ENCODE results near the gene ADA.
"Not testable (repeated sequence)": the region's sequence is repeated elsewhere in the genome, so short reads cannot be mapped to it uniquely, and the experiment has no call there.

Gene ADA

DNA sequence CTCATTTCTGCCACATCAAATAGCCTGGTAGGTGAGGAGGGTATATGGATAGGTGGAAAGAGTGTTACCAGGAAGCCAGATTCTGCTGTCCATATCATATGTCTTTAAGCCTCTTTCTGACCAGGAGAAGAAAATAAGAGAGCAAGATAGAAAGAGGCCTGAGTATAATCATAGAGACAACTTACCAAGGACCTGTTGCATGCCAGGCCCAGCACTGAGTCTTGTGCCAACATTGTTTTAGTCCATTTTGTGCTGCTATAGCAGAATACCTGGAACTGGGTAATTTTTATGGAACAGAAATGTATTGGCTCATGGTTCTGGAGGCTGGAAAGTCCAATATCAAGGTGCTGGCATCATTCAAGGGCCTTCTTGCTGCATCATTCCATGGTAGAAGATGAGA lies 7.3 kb upstream of the ADA start:
- no peaks in the 10 kb centered on the region for H3K36me3 Mint-ChIP-seq (ENCODE audit: low read depth)
- H3K4me1 Mint-ChIP-seq (ENCODE audit: low read depth) = peaks cover 2% of the 10 kb centered on the region
- no peaks in the 10 kb centered on the region for H3K9me3 Mint-ChIP-seq
- no peaks in the 10 kb centered on the region for H3K27me3 Mint-ChIP-seq
- H3K4me3 Mint-ChIP-seq = no peak overlapping the region
- DNase-seq = no peak
- H3K27ac Mint-ChIP-seq = no peak overlapping the region

DNA sequence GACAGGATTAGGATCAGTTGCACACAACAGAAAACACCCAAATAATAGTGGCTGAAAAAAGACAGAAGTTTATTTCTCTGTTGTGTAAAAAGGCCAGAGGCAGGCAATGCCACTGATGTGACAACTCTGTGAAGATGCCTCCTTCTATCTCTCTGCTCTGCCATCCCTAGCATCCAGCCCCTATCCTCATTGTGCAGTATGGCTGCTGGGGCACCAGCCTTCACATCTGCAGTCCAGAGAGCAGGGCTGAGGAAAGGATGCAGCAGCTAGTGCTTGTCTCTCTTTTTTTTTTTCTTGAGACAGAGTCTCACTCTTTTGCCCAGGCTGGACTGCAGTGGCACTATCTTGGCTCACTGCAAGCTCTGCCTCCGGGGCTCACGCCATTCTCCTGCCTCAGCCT lies 6.4 kb upstream of the ADA start:
- Mint-ChIP-seq H3K27me3 (no peaks in the 10 kb centered on the region), H3K27ac (no peak overlapping the region), H3K4me1 (ENCODE audit: low read depth) (peaks cover 7% of the 10 kb centered on the region), H3K4me3 (no peak overlapping the region), H3K9me3 (no peaks in the 10 kb centered on the region), H3K36me3 (ENCODE audit: low read depth) (no peaks in the 10 kb centered on the region)
- DNase-seq = no peak

DNA sequence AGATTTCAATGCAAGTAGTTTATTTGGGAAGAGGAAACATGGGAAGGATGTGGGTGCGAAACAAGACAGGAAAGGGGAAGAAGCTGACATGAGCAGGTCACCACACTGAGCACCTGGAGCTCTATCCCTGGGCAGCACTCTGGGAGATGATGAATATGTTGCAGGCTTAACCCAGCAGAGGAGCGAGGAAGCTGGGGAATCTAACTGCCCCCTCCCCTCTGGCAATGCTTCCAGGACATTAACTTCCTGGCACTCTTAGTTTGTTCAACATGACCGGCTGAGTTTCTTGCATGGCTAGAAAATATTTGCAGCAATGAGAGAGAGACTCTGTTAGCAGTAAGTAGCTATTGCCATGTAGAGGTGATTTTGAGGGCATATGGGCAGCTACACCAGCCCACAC lies 4.9 kb upstream of the ADA start:
- Mint-ChIP-seq H3K9me3 (no peaks in the 10 kb centered on the region), H3K4me3 (no peak overlapping the region), H3K36me3 (ENCODE audit: low read depth) (no peaks in the 10 kb centered on the region), H3K4me1 (ENCODE audit: low read depth) (peaks cover 11% of the 10 kb centered on the region), H3K27ac (no peak overlapping the region), H3K27me3 (no peaks in the 10 kb centered on the region)
- DNase-seq = no peak

DNA sequence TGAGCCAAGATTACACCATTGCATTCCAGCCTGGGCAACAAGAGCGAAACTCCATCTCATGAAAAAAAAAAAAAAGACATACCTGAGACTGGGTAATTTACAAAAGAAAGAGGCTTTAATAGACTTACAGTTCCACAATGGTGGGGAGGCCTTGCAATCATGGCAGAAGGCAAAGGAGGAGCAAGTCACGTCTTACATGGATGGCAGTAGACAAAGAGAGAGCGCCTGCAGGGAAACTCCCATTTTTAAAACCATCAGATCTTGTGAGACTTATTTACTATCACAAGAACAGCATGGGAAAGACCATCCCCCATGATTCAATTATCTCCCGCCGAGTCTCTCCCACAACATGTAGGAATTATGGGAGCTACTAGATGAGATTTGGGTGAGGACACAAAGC lies 2.7 kb upstream of the ADA start:
- peaks cover 26% of the 10 kb centered on the region for H3K4me1 Mint-ChIP-seq (ENCODE audit: low read depth)
- H3K9me3 Mint-ChIP-seq; H3K27ac Mint-ChIP-seq; DNase-seq; H3K4me3 Mint-ChIP-seq; H3K36me3 Mint-ChIP-seq (ENCODE audit: low read depth); H3K27me3 Mint-ChIP-seq: not testable (repeated sequence)

DNA sequence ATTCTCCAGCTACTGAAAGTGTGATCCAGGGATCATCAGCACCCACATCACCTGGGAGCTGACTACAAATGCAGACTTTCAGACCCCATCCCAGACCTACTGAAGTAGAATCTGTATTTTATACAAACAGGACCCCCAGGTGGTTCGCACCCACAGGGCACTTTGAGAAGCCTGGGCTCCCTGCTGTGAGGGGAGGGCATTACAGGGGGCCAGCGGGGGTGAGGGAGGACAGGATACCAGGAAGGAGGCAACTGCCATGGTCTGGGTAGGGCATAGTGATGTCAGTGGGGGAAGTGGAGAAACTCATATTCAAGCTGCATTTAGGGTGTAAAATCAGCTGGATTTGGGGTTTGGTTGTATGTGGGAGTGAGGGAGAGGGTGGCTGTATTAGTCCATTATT lies 2.0 kb upstream of the ADA start:
- Mint-ChIP-seq H3K27me3 (no peaks in the 10 kb centered on the region), H3K27ac (no peak overlapping the region), H3K9me3 (no peaks in the 10 kb centered on the region), H3K4me3 (peak overlapping the region; percentile 42), H3K4me1 (ENCODE audit: low read depth) (peaks cover 32% of the 10 kb centered on the region), H3K36me3 (ENCODE audit: low read depth) (peaks cover 2% of the 10 kb centered on the region)
- DNase-seq = no peak

DNA sequence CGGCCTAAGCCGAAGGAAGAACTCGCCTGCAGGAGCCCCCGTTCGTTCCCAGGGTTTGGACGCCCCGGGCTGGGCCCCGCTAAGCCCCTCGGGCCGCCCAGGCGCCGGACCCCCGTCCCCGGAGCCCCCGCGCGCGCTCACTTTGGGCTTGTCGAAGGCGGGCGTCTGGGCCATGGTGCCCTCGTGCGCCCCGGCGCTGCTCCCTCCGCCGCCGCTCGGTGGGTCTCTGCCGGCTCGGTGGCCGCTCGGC lies 140 bp downstream of the ADA start:
- Mint-ChIP-seq H3K27me3 (no peaks in the 10 kb centered on the region), H3K27ac (peak overlapping the region; percentile 84), H3K4me1 (ENCODE audit: low read depth) (peaks cover 53% of the 10 kb centered on the region), H3K4me3 (peak overlapping the region; percentile 77), H3K9me3 (no peaks in the 10 kb centered on the region), H3K36me3 (ENCODE audit: low read depth) (peaks cover 2% of the 10 kb centered on the region)
- DNase-seq = no peak

DNA sequence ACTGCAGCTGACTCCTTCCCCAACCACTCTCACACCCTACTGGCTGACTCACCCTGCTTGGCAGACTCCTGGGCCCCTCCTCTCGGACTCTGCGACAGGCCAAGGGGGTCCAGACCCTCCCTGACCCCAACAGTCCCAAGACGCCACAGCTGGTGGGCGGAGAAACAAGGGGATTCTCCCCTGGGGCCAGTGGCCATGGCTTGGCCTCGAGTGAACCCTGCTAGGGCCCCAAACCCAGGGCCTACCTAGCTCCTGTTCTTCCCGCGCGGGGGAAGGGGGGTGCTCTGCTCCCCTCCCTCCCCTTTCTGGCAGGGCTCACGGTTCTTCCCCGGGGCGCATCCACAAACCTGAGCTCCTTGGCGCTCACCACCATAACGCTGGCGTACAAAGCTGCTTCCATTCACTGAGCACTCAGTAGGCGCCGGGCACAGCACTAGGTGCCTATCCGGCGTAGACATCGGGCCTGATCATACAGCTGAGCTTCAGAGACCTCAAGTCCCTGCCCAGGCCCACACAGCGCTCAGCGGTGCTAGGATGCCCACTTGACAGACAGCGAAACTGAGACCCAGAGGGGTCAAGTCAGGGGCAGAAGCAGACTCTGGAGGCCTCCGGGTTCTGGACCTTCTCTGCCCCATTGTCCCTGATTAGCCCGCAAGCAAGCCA lies 597 bp downstream of the ADA start:
- peak; percentile 71 for DNase-seq
- peak overlapping the region; percentile 84 for H3K27ac Mint-ChIP-seq
- no peaks in the 10 kb centered on the region for H3K27me3 Mint-ChIP-seq
- H3K36me3 Mint-ChIP-seq (ENCODE audit: low read depth) = peaks cover 2% of the 10 kb centered on the region
- H3K4me3 Mint-ChIP-seq = peak overlapping the region; percentile 77
- H3K9me3 Mint-ChIP-seq = no peaks in the 10 kb centered on the region
- peaks cover 58% of the 10 kb centered on the region for H3K4me1 Mint-ChIP-seq (ENCODE audit: low read depth)

DNA sequence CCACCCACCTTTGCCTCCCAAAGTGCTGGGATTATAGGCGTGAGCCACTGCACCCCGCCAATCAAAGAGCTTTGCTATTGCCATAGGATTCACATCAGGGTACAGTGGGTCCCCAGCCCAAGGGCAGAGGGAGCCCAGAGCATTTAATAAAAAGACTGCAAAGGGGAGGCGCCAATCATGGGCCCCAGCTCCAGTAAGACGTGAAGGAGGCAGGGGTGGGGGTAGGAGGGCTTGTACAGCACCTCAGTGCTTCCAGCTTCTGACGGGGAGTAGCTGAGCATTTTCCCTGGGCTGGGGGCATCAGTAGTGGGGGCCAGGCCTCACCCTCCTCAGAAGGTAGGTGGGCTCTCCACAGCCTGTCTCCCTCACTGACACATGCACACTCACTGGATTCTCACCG lies 1.5 kb downstream of the ADA start:
- peaks cover 2% of the 10 kb centered on the region for H3K36me3 Mint-ChIP-seq (ENCODE audit: low read depth)
- no peaks in the 10 kb centered on the region for H3K27me3 Mint-ChIP-seq
- H3K27ac Mint-ChIP-seq = peak overlapping the region; percentile 84
- H3K4me1 Mint-ChIP-seq (ENCODE audit: low read depth) = peaks cover 66% of the 10 kb centered on the region
- DNase-seq = no peak
- no peaks in the 10 kb centered on the region for H3K9me3 Mint-ChIP-seq
- H3K4me3 Mint-ChIP-seq = peak overlapping the region; percentile 77

DNA sequence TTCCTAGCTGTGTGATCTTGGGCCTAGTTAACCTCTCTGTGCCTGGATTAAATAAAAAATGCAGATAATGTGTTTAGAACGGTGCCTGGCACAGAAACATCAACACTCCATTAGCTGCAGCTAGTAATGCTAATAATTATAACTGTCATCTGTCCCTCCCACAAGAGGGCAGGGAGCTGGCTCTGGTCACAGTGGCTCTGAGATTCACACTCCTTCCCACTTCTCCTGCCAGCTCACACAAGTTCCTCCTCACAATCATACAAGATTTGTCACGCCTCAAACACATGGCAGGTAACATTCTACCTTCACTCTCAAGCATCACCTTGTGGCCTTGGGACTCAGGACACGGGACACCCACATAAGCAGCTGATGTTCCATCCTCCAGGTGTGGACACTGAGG lies 2.4 kb downstream of the ADA start:
- no peak for DNase-seq
- H3K27ac Mint-ChIP-seq = peak overlapping the region; percentile 69
- H3K9me3 Mint-ChIP-seq = no peaks in the 10 kb centered on the region
- H3K27me3 Mint-ChIP-seq = no peaks in the 10 kb centered on the region
- peaks cover 2% of the 10 kb centered on the region for H3K36me3 Mint-ChIP-seq (ENCODE audit: low read depth)
- peak overlapping the region; percentile 18 for H3K4me3 Mint-ChIP-seq
- H3K4me1 Mint-ChIP-seq (ENCODE audit: low read depth) = peaks cover 74% of the 10 kb centered on the region

DNA sequence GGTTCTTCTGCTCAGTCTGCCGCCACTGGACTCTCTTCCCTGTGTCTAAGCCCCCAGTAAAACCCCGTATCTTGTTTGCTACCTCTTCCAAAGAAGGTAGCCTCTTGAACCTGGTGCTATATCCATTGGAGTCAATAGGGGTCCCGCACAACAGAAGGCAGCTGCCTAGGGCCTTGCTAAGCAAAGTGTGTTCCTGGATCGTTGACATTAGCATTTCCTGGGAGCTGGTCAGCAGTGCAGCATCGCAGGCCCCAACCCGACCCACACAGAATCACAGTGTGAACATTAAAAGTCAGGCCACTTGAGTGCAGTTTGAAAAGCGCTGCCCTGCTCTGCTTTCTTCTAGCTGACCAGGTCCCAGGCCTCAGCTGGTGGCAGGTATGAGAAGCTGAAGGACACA lies 2.9 kb downstream of the ADA start:
- Mint-ChIP-seq H3K4me3 (no peak overlapping the region), H3K36me3 (ENCODE audit: low read depth) (peaks cover 2% of the 10 kb centered on the region), H3K4me1 (ENCODE audit: low read depth) (peaks cover 80% of the 10 kb centered on the region), H3K27me3 (no peaks in the 10 kb centered on the region), H3K9me3 (no peaks in the 10 kb centered on the region), H3K27ac (peak overlapping the region; percentile 22)
- no peak for DNase-seq

DNA sequence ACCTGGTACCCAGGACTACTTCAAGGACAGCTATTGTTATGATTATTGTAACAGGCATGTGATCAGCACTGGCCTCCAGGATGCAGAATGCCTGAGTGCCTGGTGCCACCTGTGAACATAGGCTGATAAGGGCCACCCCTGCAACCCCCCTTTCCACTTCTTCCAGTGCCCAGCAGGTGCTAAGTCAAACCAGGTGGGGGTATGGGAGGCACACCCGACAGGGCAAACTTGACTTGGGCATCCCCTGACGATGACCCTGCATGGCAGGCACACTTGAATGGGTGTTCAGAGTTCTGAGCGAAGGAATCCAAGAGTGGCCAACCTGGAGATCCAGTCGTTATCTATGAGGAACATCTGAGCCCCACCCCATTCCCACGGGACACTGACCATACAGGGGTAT lies 3.4 kb downstream of the ADA start:
- H3K9me3 Mint-ChIP-seq = no peaks in the 10 kb centered on the region
- H3K4me3 Mint-ChIP-seq = no peak overlapping the region
- H3K36me3 Mint-ChIP-seq (ENCODE audit: low read depth) = peaks cover 2% of the 10 kb centered on the region
- H3K27ac Mint-ChIP-seq = peak overlapping the region; percentile 22
- peaks cover 82% of the 10 kb centered on the region for H3K4me1 Mint-ChIP-seq (ENCODE audit: low read depth)
- no peak for DNase-seq
- no peaks in the 10 kb centered on the region for H3K27me3 Mint-ChIP-seq

DNA sequence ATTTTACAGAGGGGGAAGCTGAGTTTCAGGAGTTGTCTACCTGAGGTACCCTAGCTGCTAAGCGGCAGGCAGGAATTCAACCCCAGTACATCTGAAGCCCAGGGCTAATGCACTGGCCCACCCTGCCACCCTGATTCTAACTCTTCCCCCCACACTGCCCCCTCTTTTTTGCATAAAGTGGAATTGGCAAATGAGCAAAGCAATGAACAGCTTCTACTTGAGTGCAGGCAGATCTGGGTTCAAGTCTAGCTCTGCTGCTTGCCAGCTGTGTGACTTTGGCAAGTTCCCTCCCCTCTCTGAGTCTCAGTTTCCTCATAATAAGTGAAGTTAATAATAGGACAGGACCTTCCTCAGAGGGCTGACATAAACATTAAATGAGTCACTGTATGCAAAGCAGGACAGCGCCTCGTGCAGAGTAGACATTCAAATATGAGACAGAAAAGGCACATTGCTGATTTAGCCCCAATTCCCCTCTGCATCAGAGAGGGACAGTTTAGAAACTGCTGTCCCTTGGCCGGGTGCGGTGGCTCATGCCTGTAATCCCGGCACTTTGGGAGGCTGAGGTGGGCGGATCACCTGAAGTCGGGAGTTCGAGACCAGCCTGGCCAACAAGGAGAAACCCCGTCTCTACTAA lies 4.7 kb downstream of the ADA start:
- H3K9me3 Mint-ChIP-seq = no peaks in the 10 kb centered on the region
- H3K4me1 Mint-ChIP-seq (ENCODE audit: low read depth) = peaks cover 87% of the 10 kb centered on the region
- no peak for DNase-seq
- H3K27ac Mint-ChIP-seq = peak overlapping the region; percentile 73
- no peaks in the 10 kb centered on the region for H3K27me3 Mint-ChIP-seq
- peaks cover 2% of the 10 kb centered on the region for H3K36me3 Mint-ChIP-seq (ENCODE audit: low read depth)
- H3K4me3 Mint-ChIP-seq = no peak overlapping the region

DNA sequence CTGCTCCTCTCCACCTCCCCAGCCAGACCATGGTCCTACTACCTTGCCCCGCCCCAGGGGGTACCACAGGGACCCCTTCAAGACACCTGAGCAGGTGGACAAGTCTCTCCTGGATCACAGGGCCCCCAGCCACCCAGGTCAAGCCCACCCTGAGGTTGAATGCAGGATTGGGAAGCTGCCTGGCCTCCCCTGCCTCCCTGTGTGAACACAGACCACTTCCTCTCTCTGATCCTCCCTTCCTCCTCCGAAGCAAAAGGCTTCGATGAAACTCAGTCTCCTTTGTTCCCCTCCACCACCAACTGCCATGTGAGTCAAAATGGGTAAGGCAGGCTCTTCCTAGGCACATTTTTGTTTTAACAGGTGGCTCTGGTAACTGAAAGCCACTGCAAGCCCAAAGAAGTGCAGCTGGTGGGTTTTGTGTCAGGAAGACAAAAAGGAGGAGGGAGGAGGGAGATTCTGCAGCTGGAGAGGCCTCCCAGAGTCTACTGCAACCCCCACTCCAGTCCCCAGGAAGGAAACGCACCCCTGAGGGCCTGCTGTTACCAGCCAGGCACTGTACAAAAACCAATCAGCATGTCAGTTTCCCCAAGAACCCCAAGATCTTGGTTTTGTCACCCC lies 5.4 kb downstream of the ADA start:
- peaks cover 2% of the 10 kb centered on the region for H3K36me3 Mint-ChIP-seq (ENCODE audit: low read depth)
- no peaks in the 10 kb centered on the region for H3K27me3 Mint-ChIP-seq
- no peaks in the 10 kb centered on the region for H3K9me3 Mint-ChIP-seq
- H3K27ac Mint-ChIP-seq = peak overlapping the region; percentile 73
- peak overlapping the region; percentile 2 for H3K4me3 Mint-ChIP-seq
- H3K4me1 Mint-ChIP-seq (ENCODE audit: low read depth) = peaks cover 91% of the 10 kb centered on the region
- DNase-seq = peak; percentile 44

DNA sequence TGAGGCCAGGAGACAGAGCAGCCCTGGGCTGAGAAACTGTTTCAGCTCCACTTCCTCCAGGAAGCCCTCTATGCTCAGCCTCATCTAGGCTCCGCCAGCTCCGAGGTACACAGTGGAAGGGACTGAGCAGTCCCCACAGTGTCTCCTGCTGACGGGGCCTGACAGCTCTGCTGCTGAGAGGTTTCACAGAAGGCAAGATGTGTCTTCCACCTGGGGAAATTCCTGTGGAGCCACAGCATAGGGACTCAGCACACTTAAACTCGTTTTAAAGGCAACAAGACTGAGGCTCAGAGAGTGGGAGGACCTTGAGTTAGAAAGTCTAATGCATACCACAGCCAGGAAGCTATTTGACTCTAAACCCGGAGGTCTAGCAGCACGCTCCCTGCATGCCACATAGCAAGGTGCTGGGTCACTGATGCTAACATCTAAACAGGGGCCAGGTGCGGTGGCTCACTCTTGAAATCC lies 6.8 kb downstream of the ADA start:
- no peaks in the 10 kb centered on the region for H3K9me3 Mint-ChIP-seq
- peaks cover 78% of the 10 kb centered on the region for H3K4me1 Mint-ChIP-seq (ENCODE audit: low read depth)
- H3K27ac Mint-ChIP-seq = peak overlapping the region; percentile 87
- peak overlapping the region; percentile 20 for H3K4me3 Mint-ChIP-seq
- H3K27me3 Mint-ChIP-seq = no peaks in the 10 kb centered on the region
- H3K36me3 Mint-ChIP-seq (ENCODE audit: low read depth) = peaks cover 1% of the 10 kb centered on the region
- peak; percentile 58 for DNase-seq

DNA sequence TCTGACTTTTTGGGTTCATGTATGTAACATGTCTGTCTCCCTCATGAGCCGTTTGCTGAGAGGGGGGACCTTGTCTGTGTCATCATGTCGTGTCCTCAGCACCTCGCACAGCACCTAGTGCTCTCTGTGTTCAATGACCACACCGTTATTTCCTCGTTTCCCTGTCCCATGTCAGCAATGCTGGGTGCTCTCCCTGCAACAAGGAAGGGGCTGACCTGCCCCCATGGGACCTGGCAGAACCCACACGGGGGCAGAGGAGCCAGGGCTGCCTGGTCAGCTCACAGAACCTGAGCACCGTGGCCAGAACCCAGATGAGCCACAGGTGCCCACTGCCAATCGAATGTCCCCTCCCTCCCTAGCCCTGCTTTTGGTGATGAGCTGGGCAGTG lies 7.3 kb downstream of the ADA start:
- Mint-ChIP-seq H3K36me3 (ENCODE audit: low read depth) (peaks cover 3% of the 10 kb centered on the region), H3K27ac (peak overlapping the region; percentile 87), H3K4me1 (ENCODE audit: low read depth) (peaks cover 75% of the 10 kb centered on the region), H3K4me3 (no peak overlapping the region), H3K9me3 (no peaks in the 10 kb centered on the region), H3K27me3 (no peaks in the 10 kb centered on the region)
- DNase-seq = peak; percentile 38

Data from activated T-cell treated with anti-CD3 and anti-CD28 coated beads, Interleukin-2, amount 50 U/mL, for 24 hours (primary cell).